CD4-positive, alpha-beta T cell treated with Interleukin-2 at 100 ng/mL for 4 hours (primary cell): ENCODE measurements around the gene BAZ1B.
"Not testable (repeated sequence)": the region's sequence is repeated elsewhere in the genome, so short reads cannot be mapped to it uniquely, and the experiment has no call there.

Experiments
- DNase-seq: peaks from one replicate; pipeline ENCODE4 v3.0.0-alpha.2; 2020; ENCODE audit warnings: low spot score

Gene BAZ1B

GRCh38 chr7:73442903-73443500 lies 79.1 kb downstream of the BAZ1B start:
- DNase-seq, result no peak

- DNase-seq, result no peak
Observed at GRCh38 chr7:73442222-73442902, 79.7 kb downstream of the BAZ1B start.

DNA sequence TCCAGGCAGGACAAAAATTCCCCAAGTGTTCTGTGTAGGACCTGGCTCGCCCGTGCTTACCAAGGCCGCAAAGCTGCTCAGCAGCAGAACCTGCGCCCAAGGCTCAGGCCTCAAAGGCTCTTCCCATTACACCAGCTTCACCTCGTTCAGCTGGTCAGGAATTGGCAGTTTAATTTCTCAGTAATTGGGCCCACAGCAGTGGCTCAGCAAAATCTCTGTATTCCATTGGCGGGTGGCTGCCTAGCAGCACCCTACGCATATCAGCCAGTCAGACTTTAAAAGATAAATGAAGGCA lies 82.7 kb downstream of the BAZ1B start:
- DNase-seq, result no peak

DNA sequence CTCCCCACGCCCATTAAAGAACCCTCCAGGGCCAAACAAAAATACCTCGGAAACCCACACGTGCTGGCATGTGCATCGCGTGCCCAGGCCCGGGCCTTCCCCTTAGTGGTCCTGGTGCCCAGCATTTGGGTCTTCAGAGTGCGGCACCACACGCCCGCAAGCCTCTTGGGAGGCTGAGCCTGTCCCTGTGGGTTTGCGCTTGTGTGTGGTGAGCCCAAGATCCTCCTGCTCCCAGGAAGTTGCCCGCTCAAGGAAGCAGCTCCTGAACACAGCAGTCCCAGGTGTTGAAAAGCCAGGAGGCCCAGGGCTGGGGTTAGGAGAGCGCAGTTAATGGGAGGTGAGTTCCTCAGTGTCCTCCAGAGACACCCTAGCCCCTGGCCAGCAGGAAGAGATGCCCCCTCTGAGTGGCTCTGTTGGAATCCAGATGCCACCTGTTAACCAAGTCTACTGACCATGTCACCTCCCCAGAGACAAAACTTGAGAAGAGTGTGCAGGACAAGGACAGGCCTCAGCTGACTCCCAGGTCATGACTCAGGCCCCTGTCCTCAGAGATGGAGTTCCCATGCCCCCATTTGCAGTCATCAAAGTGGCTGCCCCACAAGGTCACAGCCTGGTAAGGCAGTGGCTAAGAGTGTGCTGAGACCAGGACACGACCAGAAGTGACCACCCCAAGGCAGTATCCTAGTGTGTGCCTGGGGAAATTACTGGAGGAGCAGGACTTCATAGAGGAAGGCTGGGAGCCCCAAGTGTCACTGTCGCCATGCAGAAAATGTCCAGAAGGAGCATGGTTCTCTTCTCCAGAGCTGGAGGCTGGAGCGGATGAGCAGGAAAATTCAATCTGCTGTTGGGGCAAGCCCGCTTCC lies 83.3 kb downstream of the BAZ1B start:
- DNase-seq, result no peak

DNA sequence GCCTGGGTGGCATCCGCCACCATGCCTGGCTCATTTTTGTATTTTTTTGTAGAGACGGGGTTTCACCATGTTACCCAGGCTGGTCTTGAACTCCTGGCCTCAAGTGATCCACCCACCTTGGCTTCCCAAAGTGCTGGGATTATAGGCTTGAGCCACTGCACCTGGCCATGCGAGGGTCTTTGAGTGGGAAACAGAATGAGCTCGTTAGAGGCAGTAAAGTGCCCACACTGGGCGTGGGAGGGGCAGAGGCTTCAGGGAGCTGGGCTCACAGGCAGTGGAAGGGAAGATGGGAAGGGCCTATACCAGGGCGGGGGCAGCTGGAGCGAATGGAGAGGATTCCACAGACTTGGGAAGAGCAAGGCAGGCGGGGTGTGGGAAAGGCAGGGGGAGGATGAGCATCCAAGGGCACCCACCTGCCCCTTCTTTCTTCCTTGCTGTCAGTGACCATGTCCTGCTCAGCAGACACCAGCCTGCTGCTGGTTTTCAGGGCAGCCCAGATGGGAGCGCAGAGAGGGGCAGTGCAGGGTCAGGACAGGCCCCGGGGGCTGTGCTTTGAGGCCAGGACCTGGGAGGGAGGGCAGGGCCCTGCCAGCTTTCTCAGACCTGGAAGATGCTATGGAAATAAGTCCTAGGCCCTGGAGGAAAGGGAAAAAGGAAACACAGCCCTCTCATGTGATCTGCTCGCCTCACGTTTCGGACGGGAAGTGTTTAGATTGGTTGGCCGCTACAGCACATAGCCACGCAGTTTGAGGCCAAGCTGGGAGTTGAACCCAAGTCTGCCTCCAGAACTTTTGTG lies 84.3 kb downstream of the BAZ1B start:
- DNase-seq, result no peak

DNA sequence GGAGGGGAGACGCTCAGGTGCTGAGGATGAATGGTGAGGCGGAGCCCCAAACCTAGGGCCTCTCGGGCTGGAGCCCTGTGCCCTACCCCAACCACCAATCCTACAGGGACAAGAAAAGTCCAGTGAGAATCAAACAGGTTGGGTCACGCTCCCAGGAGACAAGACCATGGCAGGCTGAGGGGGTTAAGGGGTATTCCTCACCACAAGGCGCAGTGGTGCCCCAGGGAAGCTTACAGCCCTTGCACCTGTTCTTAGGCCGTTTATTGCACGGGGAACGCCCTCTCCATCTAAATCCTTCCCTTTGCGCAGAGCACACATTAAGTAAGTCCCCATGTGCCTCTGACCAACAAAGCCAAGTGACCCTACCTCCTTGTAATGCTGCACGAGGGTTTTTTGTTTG lies 85.0 kb downstream of the BAZ1B start:
- no peak for DNase-seq

- DNase-seq, result no peak
Observed at GRCh38 chr7:73436031-73436929, 85.8 kb downstream of the BAZ1B start.

DNA sequence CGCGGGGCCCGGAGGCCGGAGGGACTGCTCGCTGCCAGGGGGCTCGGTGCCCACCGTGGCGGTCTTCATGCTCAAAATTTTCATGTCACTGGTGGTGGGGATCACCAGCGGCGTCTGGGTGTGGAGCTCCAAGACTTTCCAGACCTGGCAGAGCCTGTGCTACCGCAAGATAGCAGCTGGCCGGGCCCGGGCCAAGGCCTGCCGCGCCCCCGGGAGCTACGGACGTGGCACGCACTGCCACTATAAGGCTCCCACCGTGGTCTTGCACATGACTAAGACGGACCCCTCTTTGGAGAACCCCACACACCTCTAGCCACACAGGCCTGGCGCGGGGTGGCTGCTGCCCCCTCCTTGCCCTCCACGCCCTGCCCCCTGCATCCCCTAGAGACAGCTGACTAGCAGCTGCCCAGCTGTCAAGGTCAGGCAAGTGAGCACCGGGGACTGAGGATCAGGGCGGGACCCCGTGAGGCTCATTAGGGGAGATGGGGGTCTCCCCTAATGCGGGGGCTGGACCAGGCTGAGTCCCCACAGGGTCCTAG lies 86.6 kb downstream of the BAZ1B start:
- no peak for DNase-seq

GRCh38 chr7:73434701-73435069 lies 87.4 kb downstream of the BAZ1B start:
- DNase-seq, result no peak

DNA sequence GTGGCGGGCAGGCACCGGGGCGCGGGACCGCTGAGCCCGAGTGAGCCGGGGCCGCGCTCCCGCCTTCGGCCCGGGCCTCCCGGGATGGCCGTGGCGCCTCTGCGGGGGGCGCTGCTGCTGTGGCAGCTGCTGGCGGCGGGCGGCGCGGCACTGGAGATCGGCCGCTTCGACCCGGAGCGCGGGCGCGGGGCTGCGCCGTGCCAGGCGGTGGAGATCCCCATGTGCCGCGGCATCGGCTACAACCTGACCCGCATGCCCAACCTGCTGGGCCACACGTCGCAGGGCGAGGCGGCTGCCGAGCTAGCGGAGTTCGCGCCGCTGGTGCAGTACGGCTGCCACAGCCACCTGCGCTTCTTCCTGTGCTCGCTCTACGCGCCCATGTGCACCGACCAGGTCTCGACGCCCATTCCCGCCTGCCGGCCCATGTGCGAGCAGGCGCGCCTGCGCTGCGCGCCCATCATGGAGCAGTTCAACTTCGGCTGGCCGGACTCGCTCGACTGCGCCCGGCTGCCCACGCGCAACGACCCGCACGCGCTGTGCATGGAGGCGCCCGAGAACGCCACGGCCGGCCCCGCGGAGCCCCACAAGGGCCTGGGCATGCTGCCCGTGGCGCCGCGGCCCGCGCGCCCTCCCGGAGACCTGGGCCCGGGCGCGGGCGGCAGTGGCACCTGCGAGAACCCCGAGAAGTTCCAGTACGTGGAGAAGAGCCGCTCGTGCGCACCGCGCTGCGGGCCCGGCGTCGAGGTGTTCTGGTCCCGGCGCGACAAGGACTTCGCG lies 88.0 kb downstream of the BAZ1B start:
- no peak for DNase-seq

- DNase-seq, result no peak
Observed at GRCh38 chr7:73432676-73433075, 89.4 kb downstream of the BAZ1B start.

- DNase-seq, result no peak
Observed at GRCh38 chr7:73431041-73431835, 90.9 kb downstream of the BAZ1B start.

DNA sequence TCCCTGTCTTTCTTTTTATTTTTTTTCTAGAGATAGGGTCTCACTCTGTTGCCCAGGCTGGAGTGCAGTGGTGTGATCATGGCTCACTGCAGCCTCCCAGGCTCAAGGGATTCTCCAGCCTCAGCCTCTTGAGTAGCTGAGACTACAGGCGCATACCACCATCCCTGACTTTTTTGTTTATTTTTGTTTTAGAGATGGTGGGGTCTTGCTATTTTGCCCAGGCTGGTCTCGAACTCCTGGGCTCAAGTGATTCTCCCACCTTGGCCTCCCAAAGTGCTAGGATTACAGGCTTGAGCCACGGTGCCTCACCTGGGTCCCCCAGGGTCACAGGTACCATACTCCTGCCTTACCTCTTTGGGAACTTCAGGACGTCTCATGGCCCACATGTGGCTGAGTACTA lies 91.6 kb downstream of the BAZ1B start:
- not testable (repeated sequence) for DNase-seq

- no peak for DNase-seq
Observed at GRCh38 chr7:73429622-73430505, 92.2 kb downstream of the BAZ1B start.

GRCh38 chr7:73429215-73429614 lies 92.9 kb downstream of the BAZ1B start:
- no peak for DNase-seq

- DNase-seq, result no peak
Observed at GRCh38 chr7:73427902-73428787, 93.9 kb downstream of the BAZ1B start.

DNA sequence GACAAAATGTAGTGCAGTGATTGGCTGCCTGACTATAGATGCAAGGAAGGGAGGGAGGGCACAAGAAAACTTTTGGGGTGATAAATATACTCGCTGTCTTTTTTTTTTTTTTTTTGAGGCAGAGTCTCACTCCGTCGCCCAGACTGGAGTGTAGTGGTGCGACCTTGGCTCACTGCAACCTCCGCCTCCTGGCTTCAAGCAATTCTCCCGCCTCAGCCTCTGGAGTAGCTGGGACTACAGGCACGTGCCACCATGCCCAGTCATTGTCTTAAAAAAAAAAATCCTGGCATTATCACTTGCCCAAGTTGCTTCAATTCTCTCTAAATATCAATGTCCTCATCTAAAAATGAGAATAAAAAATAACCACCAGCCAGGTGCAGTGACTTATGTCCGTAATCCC lies 96.1 kb downstream of the BAZ1B start:
- no peak for DNase-seq
